ENCODE measurements around the gene SHROOM2. TPM values are rescaled to one million over a fixed set of nuclear protein-coding genes. Genes with fewer than 3 reads are reported as not detected.

Gene SHROOM2
- total RNA-seq, 1 experiment from 2014 or later: 14.1 TPM

DNA sequence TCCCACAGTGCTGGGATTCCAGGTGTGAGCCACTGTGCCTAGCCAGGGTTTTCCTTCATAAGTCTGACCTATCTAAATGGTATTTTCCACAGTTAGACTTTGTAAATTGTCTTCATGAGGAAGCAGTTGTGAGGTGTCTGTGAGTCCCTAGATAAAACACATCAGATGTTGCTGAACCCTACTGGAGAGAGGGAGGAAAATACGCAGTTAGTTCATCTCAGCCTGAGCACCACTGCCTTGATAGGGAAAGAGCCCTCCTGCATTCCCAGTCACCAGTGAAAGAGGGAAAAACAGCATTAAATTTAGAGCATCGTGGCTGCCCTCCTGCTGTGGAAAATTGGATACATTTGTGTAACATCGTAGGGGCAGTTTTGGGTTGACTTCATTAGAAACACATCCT is 149.2 kb downstream of the SHROOM2 start:
- intact Hi-C loops (cut with micrococcal nuclease; ENCODE audit: unreplicated experiment): no loop called here
- no peaks in the 10 kb centered on the region for H3K4me1 Mint-ChIP-seq (ENCODE audit: low read depth, unreplicated experiment)

DNA sequence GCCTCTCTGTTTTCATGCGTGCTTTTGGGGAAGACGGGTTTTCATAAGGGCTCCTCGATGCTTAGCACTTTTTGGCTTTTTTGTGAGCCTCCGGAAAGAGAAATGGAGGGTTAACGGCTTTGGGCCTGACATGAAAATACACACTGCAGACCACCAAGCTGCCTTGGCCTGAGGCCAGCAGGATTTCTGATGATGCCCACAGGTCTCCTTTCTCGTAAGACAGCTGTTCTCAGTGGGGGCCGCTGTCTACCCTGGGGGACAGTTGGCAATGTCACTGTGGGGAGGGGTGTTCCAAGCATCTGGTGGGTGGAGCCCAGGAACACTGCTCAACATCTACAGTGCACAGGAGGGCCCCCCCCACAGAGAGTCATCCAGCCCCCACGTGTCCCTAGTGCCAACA is 151.5 kb downstream of the SHROOM2 start:
- TF ChIP-seq, protein P1, sequence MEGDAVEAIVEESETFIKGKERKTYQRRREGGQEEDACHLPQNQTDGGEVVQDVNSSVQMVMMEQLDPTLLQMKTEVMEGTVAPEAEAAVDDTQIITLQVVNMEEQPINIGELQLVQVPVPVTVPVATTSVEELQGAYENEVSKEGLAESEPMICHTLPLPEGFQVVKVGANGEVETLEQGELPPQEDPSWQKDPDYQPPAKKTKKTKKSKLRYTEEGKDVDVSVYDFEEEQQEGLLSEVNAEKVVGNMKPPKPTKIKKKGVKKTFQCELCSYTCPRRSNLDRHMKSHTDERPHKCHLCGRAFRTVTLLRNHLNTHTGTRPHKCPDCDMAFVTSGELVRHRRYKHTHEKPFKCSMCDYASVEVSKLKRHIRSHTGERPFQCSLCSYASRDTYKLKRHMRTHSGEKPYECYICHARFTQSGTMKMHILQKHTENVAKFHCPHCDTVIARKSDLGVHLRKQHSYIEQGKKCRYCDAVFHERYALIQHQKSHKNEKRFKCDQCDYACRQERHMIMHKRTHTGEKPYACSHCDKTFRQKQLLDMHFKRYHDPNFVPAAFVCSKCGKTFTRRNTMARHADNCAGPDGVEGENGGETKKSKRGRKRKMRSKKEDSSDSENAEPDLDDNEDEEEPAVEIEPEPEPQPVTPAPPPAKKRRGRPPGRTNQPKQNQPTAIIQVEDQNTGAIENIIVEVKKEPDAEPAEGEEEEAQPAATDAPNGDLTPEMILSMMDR (IDR thresholded peaks at IDR 0.05; ENCODE audit: unreplicated experiment): no peak
- no peaks in the 10 kb centered on the region for H3K36me3 Mint-ChIP-seq (ENCODE audit: insufficient read depth, unreplicated experiment)
- H3K27ac Mint-ChIP-seq (ENCODE audit: unreplicated experiment): no peak overlapping the region
- CTCF ChIA-PET: no interaction called here
- no peaks in the 10 kb centered on the region for H3K27me3 Mint-ChIP-seq (ENCODE audit: unreplicated experiment)
- H3K4me3 Mint-ChIP-seq (ENCODE audit: low read depth, unreplicated experiment): no peak overlapping the region
- intact Hi-C loops (cut with micrococcal nuclease; ENCODE audit: unreplicated experiment): no loop called here
- no peak for DNase-seq
- H3K9me3 Mint-ChIP-seq (ENCODE audit: low read depth, unreplicated experiment): no peaks in the 10 kb centered on the region
- no TSS peak for BruUV-seq (replicated peaks)
- no peaks in the 10 kb centered on the region for H3K4me1 Mint-ChIP-seq (ENCODE audit: low read depth, unreplicated experiment)

More for the DNA sequence above, 149.2 kb downstream of the SHROOM2 start:
- no peaks in the 10 kb centered on the region for H3K27me3 Mint-ChIP-seq (ENCODE audit: unreplicated experiment)
- H3K27ac Mint-ChIP-seq (ENCODE audit: unreplicated experiment): no peak overlapping the region
- H3K4me3 Mint-ChIP-seq (ENCODE audit: low read depth, unreplicated experiment): no peak overlapping the region
- CTCF ChIA-PET: interaction anchor here (0.7 kb wide), 1 partner anchor 46 kb away, joined by 3 read pairs; no protein-coding TSS in a partner anchor
- no peak for DNase-seq
- no TSS peak for BruUV-seq (replicated peaks)
- TF ChIP-seq, protein P1 (IDR thresholded peaks at IDR 0.05; ENCODE audit: unreplicated experiment): no peak
- peaks cover 5% of the 10 kb centered on the region for H3K36me3 Mint-ChIP-seq (ENCODE audit: insufficient read depth, unreplicated experiment)
- H3K9me3 Mint-ChIP-seq (ENCODE audit: low read depth, unreplicated experiment): no peaks in the 10 kb centered on the region

DNA sequence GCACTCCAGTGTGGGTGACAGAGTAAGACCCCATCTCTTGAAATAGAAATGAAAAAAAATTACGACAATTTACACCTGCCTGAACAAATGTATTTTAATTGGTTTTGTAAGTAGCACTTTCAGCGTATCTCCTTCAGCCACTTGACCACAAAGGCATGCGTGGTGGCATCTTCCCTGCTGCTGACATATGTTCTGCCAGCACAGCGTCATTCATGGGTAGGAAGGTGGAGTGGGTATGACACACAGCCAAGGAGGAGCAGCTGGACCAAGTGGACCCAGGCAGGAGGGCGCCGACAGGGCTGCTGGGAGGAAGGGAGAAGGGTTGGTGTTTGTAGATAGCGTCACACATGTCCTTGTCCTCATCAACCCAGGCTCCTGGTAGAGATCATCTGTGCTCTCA is 152.3 kb downstream of the SHROOM2 start:
- BruUV-seq (replicated peaks): no TSS peak
- no peaks in the 10 kb centered on the region for H3K9me3 Mint-ChIP-seq (ENCODE audit: low read depth, unreplicated experiment)
- CTCF ChIA-PET: no interaction called here
- DNase-seq: no peak
- no peaks in the 10 kb centered on the region for H3K27me3 Mint-ChIP-seq (ENCODE audit: unreplicated experiment)
- H3K36me3 Mint-ChIP-seq (ENCODE audit: insufficient read depth, unreplicated experiment): no peaks in the 10 kb centered on the region
- H3K4me3 Mint-ChIP-seq (ENCODE audit: low read depth, unreplicated experiment): no peak overlapping the region
- no peak overlapping the region for H3K27ac Mint-ChIP-seq (ENCODE audit: unreplicated experiment)
- TF ChIP-seq, protein P1 (IDR thresholded peaks at IDR 0.05; ENCODE audit: unreplicated experiment): no peak
- H3K4me1 Mint-ChIP-seq (ENCODE audit: low read depth, unreplicated experiment): no peaks in the 10 kb centered on the region
- intact Hi-C loops (cut with micrococcal nuclease; ENCODE audit: unreplicated experiment): no loop called here

DNA sequence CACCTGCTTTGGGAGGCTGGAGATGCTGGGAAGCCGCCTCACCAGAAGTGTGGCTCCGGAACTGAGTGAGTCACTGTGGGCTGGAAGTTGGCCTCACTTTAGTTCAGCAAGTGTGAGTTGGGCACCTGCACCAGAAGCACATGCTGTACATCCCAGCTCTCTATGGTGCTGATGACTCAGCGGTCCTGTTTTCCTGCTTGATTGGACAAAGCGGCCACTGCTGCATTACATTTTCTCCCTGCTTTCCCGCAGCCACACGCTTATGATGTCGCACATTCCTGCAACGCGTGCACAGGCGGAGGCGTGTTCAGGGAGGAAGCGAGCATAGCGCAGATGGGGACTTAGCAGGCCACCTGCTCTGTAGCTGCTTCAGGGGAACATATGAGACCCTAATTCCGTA is 154.2 kb downstream of the SHROOM2 start:
- intact Hi-C loops (cut with micrococcal nuclease; ENCODE audit: unreplicated experiment): no loop called here
- no TSS peak for BruUV-seq (replicated peaks)
- peaks cover 5% of the 10 kb centered on the region for H3K36me3 Mint-ChIP-seq (ENCODE audit: insufficient read depth, unreplicated experiment)

More for the DNA sequence above, 154.2 kb downstream of the SHROOM2 start:
- no peaks in the 10 kb centered on the region for H3K9me3 Mint-ChIP-seq (ENCODE audit: low read depth, unreplicated experiment)
- H3K27ac Mint-ChIP-seq (ENCODE audit: unreplicated experiment): no peak overlapping the region
- TF ChIP-seq, protein P1 (IDR thresholded peaks at IDR 0.05; ENCODE audit: unreplicated experiment): no peak
- H3K4me3 Mint-ChIP-seq (ENCODE audit: low read depth, unreplicated experiment): no peak overlapping the region
- CTCF ChIA-PET: no interaction called here
- no peaks in the 10 kb centered on the region for H3K4me1 Mint-ChIP-seq (ENCODE audit: low read depth, unreplicated experiment)
- no peak for DNase-seq
- H3K27me3 Mint-ChIP-seq (ENCODE audit: unreplicated experiment): no peaks in the 10 kb centered on the region
